Measurements from ENCODE around the gene RAC3. TPM values are rescaled to one million over a fixed set of nuclear protein-coding genes. Genes with fewer than 3 reads are reported as not detected.

RAC3 gene
- total RNA-seq, 1 experiment from 2014 or later, result 84.8 TPM

- no peak overlapping the region for H3K4ac ChIP-seq (ENCODE audit: low read depth, low read length)
- H2BK5ac ChIP-seq (ENCODE audit: insufficient read length, low read length), result no peak overlapping the region
- no peak overlapping the region for H3K4me3 Mint-ChIP-seq
- H3K9ac ChIP-seq (ENCODE audit: extremely low read depth, insufficient read length, low read length), result no peak overlapping the region
- H4K8ac ChIP-seq (replicated peaks; ENCODE audit: insufficient read length, low read depth, low read length), result no peak overlapping the region
- H3K36me3 Mint-ChIP-seq (ENCODE audit: insufficient read depth in 1 of 3, low read depth in 3 of 3), result peaks cover 3 to 14% (median 7%) of the 10 kb centered on the region in 3 experiments; a peak in 6 of 7 replicates
- no peak overlapping the region for H3K14ac ChIP-seq (ENCODE audit: insufficient read depth, low read length)
- no peak overlapping the region for H2BK12ac ChIP-seq (ENCODE audit: insufficient read length, low read depth, low read length)
- H2AFZ ChIP-seq (ENCODE audit: low read length), result no peak overlapping the region
- no peak for TF ChIP-seq CTCF (conservative IDR thresholded peaks at IDR 0.05)
- no peak overlapping the region for H3K27ac ChIP-seq (ENCODE audit: insufficient read length, low read depth, low read length)
- peaks cover 0 to 2% of the 10 kb centered on the region in 2 experiments; a peak in 1 of 5 replicates for H3K9me3 Mint-ChIP-seq
- DNase-seq, result no peak
- peaks cover 2 to 15% of the 10 kb centered on the region in 2 experiments; a peak in 3 of 4 replicates for H3K4me1 Mint-ChIP-seq
- H3K4me1 ChIP-seq (ENCODE audit: insufficient read depth, low read length), result no peaks in the 10 kb centered on the region
- H3K9me3 ChIP-seq (ENCODE audit: control insufficient read depth, low read depth, low read length), result no peaks in the 10 kb centered on the region
- H3K27ac Mint-ChIP-seq, result no peak overlapping the region
- H3K4me2 ChIP-seq (ENCODE audit: insufficient read depth, insufficient read length, low read length), result no peak overlapping the region
- H3K27me3 ChIP-seq (ENCODE audit: insufficient read depth, low read length), result no peaks in the 10 kb centered on the region
- H3K79me1 ChIP-seq (ENCODE audit: insufficient read depth, low read depth, low read length, poor library complexity, severe bottlenecking), result no peaks in the 10 kb centered on the region
- H3K27me3 Mint-ChIP-seq (ENCODE audit: low read depth), result no peaks in the 10 kb centered on the region; the same call in none of the 2 replicates
- no peak overlapping the region for H2BK20ac ChIP-seq (ENCODE audit: low read depth, low read length, poor library complexity, severe bottlenecking)
- no peak overlapping the region for H2BK15ac ChIP-seq (ENCODE audit: low read depth, low read length)
- H2BK120ac ChIP-seq (ENCODE audit: low read depth, low read length, poor library complexity, severe bottlenecking), result no peak overlapping the region
- peaks cover 8% of the 10 kb centered on the region for H3K23me2 ChIP-seq (ENCODE audit: insufficient read length, low read depth, low read length, poor library complexity, severe bottlenecking)
- no peak overlapping the region for H3K18ac ChIP-seq (ENCODE audit: insufficient read length, low read depth, low read length)
- no peaks in the 10 kb centered on the region for H4K20me1 ChIP-seq (ENCODE audit: control insufficient read depth, insufficient read depth, insufficient read length)
- H4K5ac ChIP-seq (ENCODE audit: insufficient read length, low read depth, low read length), result no peak overlapping the region
- no peak overlapping the region for H3K56ac ChIP-seq (ENCODE audit: insufficient read length, low read depth, low read length)
- H3K23ac ChIP-seq (ENCODE audit: insufficient read length, low read depth, low read length), result no peak overlapping the region
- no peaks in the 10 kb centered on the region for H3K79me2 ChIP-seq (ENCODE audit: insufficient read depth, low read length)
- H2AK5ac ChIP-seq (ENCODE audit: insufficient read length, low read length), result no peak overlapping the region
- H4K91ac ChIP-seq (ENCODE audit: insufficient read length, low read depth, low read length), result no peak overlapping the region
- H3T11ph ChIP-seq (ENCODE audit: low read length), result no peak overlapping the region
- WGBS (ENCODE audit: extremely low coverage, insufficient read length, low lambda C conversion rate), result no CpG with 5 or more reads among the region's 13 CpGs
These were observed 3.2 kb upstream of the RAC3 start for GRCh38 chr17:82028246-82028645.

Measured in H9 (cell line).